GM19035 (cell line): ENCODE data around the gene SAMD5.
"Not testable (repeated sequence)": the region's sequence is repeated elsewhere in the genome, so short reads cannot be mapped to it uniquely, and the experiment has no call there.

Experiments
- ATAC-seq: cut with Tn5 transposase; IDR thresholded peaks from one replicate; pipeline ENCODE4 v1.9.1; 2021; ENCODE audit not compliant: unreplicated experiment

SAMD5 gene

DNA sequence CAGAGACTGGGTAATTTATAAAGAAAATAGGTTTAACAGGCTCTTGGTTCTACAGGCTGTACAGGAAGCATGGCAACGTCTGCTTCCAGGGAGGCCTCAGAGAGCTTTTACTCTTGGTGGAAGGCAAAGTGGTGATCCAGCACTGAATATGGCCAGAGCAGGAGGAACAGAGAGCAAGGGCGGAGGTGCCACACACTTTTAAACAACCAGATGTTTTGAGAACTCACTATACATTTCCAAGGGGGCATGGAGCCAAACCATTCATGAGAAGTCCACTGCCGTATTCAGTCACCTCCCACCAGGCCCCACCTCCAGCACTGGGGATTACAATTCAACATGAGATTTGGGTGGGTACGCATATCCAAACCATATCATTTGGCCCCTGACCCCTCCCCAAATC is 18.7 kb downstream of the SAMD5 start:
- no peak for ATAC-seq

GRCh38 chr6:147528511-147529145 is 20.1 kb downstream of the SAMD5 start:
- ATAC-seq = no peak

DNA sequence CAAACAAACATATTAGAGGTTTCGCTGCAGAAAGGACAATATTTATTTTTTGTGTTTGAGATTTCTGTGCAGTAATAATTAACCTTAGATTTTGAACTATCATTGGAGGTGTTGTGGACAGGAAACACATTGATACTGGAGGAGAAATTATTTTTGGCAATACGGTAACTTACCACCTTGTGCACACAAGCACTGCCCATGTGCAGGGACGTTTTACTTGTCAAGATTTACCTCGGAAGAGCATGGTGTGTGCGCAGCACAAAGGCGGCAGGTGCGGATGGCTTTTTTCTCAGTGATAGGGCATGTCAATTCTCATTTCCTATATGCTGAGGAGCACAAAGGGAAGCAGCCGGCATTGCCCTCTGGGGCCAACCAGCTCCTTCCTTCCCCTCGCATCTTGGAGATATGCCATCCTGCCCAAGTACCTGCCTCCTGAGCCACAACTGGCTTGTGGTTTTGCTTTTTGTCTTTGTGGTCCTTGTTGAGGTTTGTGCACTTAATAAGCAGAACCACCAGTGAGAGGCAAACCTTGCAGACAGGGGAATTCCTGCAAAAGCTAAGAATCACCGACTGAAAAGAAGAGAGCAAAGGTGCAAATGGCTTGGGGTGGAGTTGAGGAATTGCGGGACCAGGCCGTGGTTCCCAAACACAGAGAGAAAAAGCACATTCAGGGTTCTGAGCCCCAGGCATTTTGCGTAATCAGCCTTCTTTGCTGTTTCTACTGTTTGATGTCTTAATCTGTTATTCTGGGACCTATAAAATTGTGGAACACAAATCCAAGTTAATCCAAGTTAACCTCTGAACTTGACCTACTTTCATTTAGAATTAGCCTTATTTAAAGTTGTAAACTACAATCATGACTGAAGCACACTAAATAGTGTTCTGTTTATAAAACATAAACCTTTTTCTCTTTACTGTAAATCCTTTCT is 21.9 kb downstream of the SAMD5 start:
- no peak for ATAC-seq

DNA sequence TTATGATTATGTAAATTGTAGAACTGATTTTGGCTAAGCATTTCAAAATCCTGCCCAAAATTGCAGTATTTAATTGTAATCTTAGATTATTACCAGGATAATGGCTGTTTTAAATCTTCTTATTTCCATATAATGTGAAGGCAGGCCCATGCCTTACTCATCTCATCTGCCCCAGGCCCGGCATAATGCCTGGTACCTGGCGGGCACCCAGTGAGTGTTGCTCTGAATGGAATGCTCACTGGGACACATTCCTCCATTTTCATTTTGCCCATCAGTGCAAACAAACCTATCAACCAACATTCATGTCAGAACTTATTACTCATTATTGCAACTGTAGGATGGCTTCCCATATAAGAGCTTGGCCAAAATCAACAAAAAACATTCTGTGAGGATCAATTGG is 22.8 kb downstream of the SAMD5 start:
- ATAC-seq = no peak

DNA sequence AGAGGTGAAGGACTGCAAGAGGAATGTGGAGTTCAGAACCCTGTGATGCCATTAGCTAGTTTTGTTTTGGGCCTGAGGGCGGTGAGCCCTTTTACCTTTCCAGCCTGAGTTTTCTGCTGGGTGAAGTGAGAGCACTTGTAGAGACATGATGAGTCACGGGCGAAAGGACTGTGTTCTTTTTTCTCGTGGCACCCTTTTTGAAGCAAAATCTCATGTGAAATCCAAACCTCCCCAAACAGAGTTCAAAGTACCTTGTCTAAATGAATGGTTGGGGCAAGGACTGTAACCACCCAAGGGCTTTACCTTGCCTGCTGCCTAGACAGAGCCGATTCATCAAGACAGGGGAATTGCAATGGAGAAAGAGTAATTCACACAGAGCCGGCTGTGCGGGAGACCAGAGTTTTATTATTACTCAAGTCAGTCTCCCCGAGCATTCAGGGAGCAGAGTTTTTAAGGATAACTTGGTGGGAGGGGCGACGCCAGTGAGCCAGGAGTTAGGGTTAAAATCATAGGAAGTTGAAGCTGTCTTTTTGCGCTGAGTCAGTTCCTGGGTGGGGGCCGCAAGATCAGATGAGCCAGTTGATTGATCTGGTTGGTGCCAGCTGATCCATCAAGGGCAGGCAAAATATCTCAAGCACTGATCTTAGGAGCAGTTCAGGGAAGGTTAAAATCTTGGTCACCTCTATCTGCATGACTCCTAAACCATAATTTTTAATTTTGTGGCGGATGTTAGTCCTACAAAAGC is 25.8 kb downstream of the SAMD5 start:
- no peak for ATAC-seq

DNA sequence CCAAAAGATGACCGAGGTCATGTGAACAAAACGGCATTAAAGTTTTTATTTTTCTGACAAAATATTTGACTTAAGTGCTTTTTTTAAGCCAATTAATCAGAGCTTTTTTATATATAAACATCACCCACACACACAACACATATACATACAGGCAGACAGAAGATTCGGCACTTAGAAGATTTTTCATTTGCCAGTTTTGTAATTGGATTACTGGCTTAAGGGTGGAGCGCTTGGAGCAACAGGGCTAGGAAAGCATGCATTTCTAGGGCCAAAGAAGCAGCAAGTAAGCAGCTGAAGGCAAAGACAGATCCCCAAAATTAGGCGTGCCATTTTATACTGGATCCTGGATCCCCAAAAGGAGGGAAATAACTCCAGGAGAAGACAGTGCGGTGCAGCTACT is 30.3 kb downstream of the SAMD5 start:
- ATAC-seq = no peak

GRCh38 chr6:147540075-147540474 is 31.6 kb downstream of the SAMD5 start:
- no peak for ATAC-seq

DNA sequence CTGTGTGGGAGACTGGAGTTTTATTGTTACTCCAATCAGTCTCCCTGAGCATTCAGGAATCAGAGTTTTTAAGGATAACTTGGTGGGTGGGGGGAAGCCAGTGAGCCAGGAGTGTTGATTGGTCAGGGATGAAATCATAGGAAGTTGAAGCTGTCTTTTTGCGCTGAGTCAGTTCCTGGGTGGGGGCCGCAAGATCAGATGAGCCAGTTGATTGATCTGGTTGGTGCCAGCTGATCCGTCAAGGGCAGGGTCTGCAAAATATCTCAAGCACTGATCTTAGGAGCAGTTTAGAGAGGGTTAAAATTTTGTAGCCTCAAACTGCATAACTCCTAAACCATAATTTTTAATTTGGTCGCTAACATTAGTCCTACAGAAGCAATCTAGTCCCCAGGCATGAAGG is 33.9 kb downstream of the SAMD5 start:
- ATAC-seq = not testable (repeated sequence)

DNA sequence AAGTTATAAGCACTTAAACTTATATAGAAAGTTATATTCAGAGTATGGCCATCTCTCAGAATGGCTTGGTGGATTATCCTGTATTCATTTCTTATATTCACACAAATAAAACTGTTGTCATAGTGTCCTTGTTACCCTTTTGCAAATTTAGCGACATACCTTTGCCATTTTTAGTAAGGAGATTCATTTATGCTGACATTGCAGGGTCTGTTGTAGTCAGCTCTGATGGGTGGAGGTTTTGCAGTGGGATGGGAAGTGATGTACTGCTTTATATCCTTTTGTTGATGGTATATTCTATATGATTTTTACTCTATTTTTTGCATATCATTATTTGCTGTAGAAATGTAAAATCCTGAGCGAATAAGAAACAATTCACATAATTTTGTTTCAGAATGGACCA is 35.9 kb downstream of the SAMD5 start:
- no peak for ATAC-seq

DNA sequence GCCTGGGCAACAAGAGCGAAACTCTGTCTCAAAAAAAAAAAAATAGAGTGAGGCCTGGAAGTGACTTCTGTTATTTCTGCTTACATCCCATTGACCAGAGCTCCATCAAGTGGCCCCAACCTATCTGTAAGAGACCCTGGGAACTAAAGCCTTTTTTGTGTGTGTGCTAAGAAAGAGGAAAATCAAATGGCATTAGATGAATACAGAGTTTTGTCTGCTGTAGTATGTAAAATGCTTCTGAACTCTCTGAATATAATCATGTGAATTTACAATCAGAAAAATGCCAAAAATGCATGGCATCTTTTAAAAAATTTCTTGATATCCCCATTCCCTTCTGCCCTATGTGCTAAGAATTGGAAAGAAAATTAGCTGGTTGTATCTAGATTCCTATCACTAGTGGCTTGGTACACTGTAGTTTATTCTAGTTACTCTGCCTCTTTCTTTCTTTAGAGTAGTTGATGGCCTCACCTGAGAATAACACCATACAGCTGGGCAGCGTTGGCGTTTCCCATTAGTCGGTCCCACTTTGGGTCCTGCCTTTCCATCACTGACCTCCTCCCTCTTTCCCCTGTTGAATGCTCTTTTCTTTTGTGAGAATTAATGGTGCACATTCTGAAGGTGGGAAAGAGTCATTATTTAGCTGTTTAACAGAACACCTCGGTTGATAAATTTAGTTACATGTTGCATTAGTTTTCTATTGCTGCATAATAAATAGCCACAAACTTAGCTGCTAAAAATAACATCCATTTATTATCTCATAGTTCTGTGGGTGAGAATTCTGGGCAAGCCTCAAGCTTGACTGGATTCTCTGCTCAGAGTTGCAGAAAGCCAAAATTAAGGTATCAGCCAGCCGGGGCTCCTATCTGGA is 38.2 kb downstream of the SAMD5 start:
- ATAC-seq = no peak

- no peak for ATAC-seq
Measured at GRCh38 chr6:147547369-147547902, 38.9 kb downstream of the SAMD5 start.

GRCh38 chr6:147548921-147549475 is 40.5 kb downstream of the SAMD5 start:
- ATAC-seq = no peak

DNA sequence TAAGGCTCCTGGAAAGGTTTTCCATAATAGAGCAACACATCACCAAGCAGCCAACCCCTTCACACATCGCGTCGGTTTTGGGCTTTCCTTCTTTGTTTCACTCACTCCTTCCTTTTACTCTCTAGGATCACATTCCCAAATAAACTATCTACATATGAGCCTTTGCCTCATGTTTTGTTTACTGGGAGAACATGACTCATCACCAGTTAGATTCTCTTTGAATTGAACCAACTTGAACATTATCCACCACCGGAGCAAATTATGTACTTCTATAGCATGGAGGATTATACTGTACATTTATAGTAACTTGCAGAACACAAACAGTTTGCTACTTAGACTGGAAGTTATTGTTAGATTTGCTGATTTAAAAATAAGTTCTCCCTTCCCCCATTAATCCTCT is 41.0 kb downstream of the SAMD5 start:
- no peak for ATAC-seq

GRCh38 chr6:147551976-147552375 is 43.5 kb downstream of the SAMD5 start:
- ATAC-seq = no peak

GRCh38 chr6:147553099-147553498 is 44.6 kb downstream of the SAMD5 start:
- ATAC-seq = no peak

DNA sequence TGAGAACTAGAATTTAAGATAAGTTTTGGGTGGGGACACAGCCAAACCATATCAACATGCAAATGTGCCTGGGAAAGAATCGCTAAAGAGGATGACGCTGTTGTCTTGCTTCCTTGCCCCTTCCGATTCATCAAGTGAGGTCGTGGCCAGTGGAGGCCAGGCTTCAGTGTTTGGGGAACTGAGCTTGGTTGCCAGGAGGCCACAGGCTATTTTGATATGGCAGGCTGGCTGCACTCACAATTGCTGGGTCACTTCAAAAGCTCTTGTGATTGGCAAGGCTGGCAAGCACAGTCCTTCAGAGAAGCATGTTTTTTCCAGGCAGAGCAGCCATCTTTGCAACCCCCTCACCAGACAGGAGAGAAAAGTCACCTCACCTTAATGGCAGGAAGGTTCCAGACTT is 45.8 kb downstream of the SAMD5 start:
- no peak for ATAC-seq

GRCh38 chr6:147559006-147559405 is 50.5 kb downstream of the SAMD5 start:
- ATAC-seq = no peak

DNA sequence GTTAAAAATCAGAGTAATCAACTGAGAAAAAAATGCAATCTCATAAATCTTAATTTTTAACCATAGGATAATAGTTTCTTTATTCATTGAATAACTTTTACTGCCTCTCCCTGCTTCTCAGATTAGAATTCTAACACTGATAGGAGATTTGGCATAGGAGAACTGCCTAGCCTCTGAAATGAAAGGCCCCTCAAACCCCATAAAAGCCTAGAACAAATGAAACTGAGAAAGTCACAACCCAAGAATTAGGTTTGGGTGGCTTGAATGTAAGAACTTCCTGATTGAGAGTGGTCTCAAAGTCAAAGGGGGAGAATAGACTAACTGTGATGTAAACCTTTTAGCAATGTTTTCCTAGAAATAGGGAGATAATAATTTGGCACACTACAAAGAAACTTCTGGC is 52.2 kb downstream of the SAMD5 start:
- no peak for ATAC-seq

GRCh38 chr6:147561726-147562125 is 53.2 kb downstream of the SAMD5 start:
- ATAC-seq = no peak

- no peak for ATAC-seq
Measured at GRCh38 chr6:147563472-147563871, 55.0 kb downstream of the SAMD5 start.
